ENCODE results near the gene TBXA2R. TPM values are rescaled to one million over a fixed set of nuclear protein-coding genes. Genes with fewer than 3 reads are reported as not detected.
"Not testable (repeated sequence)": the region's sequence is repeated elsewhere in the genome, so short reads cannot be mapped to it uniquely, and the experiment has no call there.

Gene TBXA2R
- total RNA-seq, 2 experiments from 2014 or later, result 0.31 to 0.36 TPM

DNA sequence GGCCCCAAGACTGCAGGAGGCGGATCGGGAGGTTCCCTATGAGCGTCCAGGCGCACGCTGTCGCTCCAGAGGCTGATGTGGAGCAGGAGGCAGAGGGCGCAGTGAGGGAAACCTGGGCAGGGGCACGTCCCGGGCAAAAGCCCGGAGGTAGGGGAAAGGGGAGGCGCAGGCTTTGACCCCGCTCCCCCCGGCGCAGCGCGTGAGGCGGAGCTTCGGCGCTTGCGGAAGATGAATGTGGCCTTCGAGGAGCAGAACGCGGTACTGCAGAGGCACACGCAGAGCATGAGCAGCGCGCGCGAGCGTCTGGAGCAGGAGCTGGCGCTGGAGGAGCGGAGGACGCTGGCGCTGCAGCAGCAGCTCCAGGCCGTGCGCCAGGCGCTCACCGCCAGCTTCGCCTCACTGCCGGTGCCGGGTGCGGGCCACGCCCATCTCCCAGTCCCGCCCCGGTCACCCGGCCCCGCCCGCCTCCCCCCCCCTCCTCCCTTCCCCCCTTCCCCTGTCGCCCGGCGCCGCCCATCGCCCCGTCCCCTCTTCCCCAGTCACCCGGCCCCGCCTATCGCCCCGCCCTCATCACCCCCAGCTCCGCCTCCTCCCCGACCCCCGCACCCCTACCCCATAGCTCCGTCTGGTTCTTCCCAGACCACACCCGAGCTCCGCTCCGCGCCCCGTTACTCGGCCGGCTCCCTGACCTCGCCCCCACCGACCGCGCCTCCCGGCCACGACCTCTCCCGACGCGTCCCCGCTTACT lies 29.8 kb downstream of the TBXA2R start:
- Mint-ChIP-seq H3K27ac (no peak overlapping the region), H3K4me1 (ENCODE audit: low read depth) (peaks cover 6% of the 10 kb centered on the region), H3K36me3 (peaks cover 13% of the 10 kb centered on the region), H3K4me3 (no peak overlapping the region), H3K9me3 (no peaks in the 10 kb centered on the region), H3K27me3 (no peaks in the 10 kb centered on the region)
- ChIA-PET POLR2A (interaction anchor here (0.8 kb wide), 1 partner anchor 9 kb away, joined by 3 read pairs; the partner anchor contains the start of gene GIPC3), CTCF (no interaction called here)
- DNase-seq, result no peak
- intact Hi-C loops (cut with micrococcal nuclease), result loop anchor here (10.0 kb wide), 1 partner anchor 488 kb away; the partner anchor contains the start of gene ZBTB7A

- intact Hi-C loops (cut with micrococcal nuclease), result loop anchor here (10.0 kb wide), 1 partner anchor 489 kb away; the partner anchor contains the start of gene ZBTB7A
These were observed 30.6 kb downstream of the TBXA2R start for GRCh38 chr19:3575949-3576673.

DNA sequence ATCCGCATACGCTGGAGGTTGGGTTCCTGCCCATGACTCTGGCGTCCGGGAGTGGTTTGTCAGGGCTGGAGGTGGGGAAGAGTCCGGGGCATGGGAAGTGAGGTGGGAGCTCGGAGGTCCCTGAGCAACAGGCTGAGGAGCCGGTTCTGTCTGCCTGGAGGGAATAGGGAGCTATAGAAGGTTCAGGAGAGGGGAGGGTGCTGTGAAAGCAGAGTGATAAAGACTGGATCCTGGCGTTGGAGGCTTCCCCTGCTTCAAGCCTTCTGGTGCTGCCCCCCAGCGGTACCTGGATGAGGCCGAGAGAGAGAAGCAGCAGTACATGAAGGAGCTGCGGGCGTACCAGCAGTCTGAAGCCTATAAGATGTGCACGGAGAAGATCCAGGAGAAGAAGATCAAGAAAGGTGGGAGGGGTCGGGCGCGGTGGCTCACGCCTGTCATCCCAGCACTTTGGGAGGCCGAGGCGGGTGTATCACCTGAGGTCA lies 31.4 kb downstream of the TBXA2R start:
- DNase-seq, result peak; percentile 42
- Mint-ChIP-seq H3K36me3 (peaks cover 13% of the 10 kb centered on the region), H3K9me3 (no peaks in the 10 kb centered on the region), H3K27ac (no peak overlapping the region), H3K27me3 (no peaks in the 10 kb centered on the region), H3K4me3 (no peak overlapping the region), H3K4me1 (ENCODE audit: low read depth) (peaks cover 10% of the 10 kb centered on the region)
- CTCF ChIA-PET, result interaction anchor here (1.0 to 1.5 kb wide), 3 partner anchors 18 to 29 kb away, joined by 3 to 4 read pairs (median 3); partner anchors contain the start of gene MFSD12
- intact Hi-C loops (cut with micrococcal nuclease), result loop anchor here (10.0 kb wide), 1 partner anchor 490 kb away; the partner anchor contains the start of gene ZBTB7A
- POLR2A ChIA-PET, result no interaction called here

More at GRCh38 chr19:3575949-3576673, 30.6 kb downstream of the TBXA2R start:
- peaks cover 13% of the 10 kb centered on the region for H3K36me3 Mint-ChIP-seq
- H3K4me3 Mint-ChIP-seq, result no peak overlapping the region
- H3K4me1 Mint-ChIP-seq (ENCODE audit: low read depth), result peaks cover 10% of the 10 kb centered on the region
- DNase-seq, result no peak
- ChIA-PET CTCF (interaction anchor here (1.0 to 1.5 kb wide), 3 partner anchors 19 to 30 kb away, joined by 3 to 4 read pairs (median 3); partner anchors contain the start of gene MFSD12), POLR2A (interaction anchor here (0.8 kb wide), 1 partner anchor 10 kb away, joined by 3 read pairs; the partner anchor contains the start of gene GIPC3)
- no peaks in the 10 kb centered on the region for H3K27me3 Mint-ChIP-seq
- no peak overlapping the region for H3K27ac Mint-ChIP-seq
- no peaks in the 10 kb centered on the region for H3K9me3 Mint-ChIP-seq

DNA sequence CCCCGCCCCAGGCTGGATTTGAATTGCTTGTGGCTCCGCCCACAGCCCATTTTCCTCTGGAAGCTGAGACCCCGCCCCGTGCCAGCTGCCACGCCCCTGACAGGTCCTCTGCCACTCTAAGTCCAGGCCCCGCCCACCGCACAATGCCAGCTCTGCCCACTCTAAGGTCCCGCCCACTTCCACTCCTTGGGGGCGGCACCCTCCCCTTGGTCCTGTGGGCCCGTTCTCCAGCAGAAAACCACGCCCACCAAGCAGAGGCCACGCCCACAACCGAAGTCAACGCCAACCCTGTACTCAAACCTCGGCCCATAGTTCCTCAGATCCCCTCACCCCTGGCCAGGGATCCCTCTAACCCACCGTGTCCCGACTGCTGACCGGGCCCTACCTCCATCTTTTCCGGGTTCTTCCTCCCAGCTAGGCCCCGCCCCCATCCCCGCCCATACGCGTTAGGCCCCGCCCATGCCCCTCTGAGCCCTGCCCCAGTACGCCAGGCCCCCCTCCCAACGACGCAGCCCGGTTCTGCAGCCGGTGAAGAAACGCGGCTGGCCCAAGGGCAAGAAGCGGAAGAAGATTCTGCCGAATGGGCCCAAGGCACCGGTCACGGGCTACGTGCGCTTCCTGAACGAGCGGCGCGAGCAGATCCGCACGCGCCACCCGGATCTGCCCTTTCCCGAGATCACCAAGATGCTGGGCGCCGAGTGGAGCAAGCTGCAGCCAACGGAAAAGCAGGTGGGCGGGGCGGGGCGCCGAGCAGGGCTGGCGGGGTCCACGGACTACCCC lies 32.6 kb downstream of the TBXA2R start:
- H3K4me3 Mint-ChIP-seq, result peak overlapping the region; percentile 76
- intact Hi-C loops (cut with micrococcal nuclease), result loop anchor here (2.0 to 10.0 kb wide), 2 partner anchors 67 to 491 kb away; partner anchors contain the start of genes FZR1 and ZBTB7A
- ChIA-PET CTCF (interaction anchor here (1.6 kb wide), 1 partner anchor 29 kb away, joined by 7 read pairs; no protein-coding TSS in a partner anchor), POLR2A (interaction anchor here (0.8 kb wide), 1 partner anchor 20 kb away, joined by 3 read pairs; no protein-coding TSS in a partner anchor)
- peaks cover 13% of the 10 kb centered on the region for H3K36me3 Mint-ChIP-seq
- peak; percentile 96 for DNase-seq
- peaks cover 10% of the 10 kb centered on the region for H3K4me1 Mint-ChIP-seq (ENCODE audit: low read depth)
- no peaks in the 10 kb centered on the region for H3K9me3 Mint-ChIP-seq
- no peaks in the 10 kb centered on the region for H3K27me3 Mint-ChIP-seq
- H3K27ac Mint-ChIP-seq, result peak overlapping the region; percentile 45

GRCh38 chr19:3573162-3573857 lies 33.4 kb downstream of the TBXA2R start:
- H3K36me3 Mint-ChIP-seq, result peaks cover 13% of the 10 kb centered on the region
- CTCF ChIA-PET, result interaction anchor here (1.6 kb wide), 1 partner anchor 28 kb away, joined by 7 read pairs; no protein-coding TSS in a partner anchor
- POLR2A ChIA-PET, result interaction anchor here (0.8 kb wide), 1 partner anchor 19 kb away, joined by 3 read pairs; no protein-coding TSS in a partner anchor
- intact Hi-C loops (cut with micrococcal nuclease), result loop anchor here (2.0 to 10.0 kb wide), 2 partner anchors 67 to 491 kb away; partner anchors contain the start of genes FZR1 and ZBTB7A
- no peaks in the 10 kb centered on the region for H3K9me3 Mint-ChIP-seq
- H3K4me1 Mint-ChIP-seq (ENCODE audit: low read depth), result peaks cover 10% of the 10 kb centered on the region
- H3K4me3 Mint-ChIP-seq, result peak overlapping the region; percentile 76
- H3K27me3 Mint-ChIP-seq, result no peaks in the 10 kb centered on the region
- no peak for DNase-seq
- H3K27ac Mint-ChIP-seq, result no peak overlapping the region

- ChIA-PET CTCF (interaction anchor here (1.6 kb wide), 1 partner anchor 28 kb away, joined by 7 read pairs; no protein-coding TSS in a partner anchor), POLR2A (no interaction called here)
- no peak for DNase-seq
- no peaks in the 10 kb centered on the region for H3K9me3 Mint-ChIP-seq
- H3K27ac Mint-ChIP-seq, result peak within 1 kb of the TSS; percentile 45
- H3K4me3 Mint-ChIP-seq, result peak within 1 kb of the TSS; percentile 76
- peaks cover 13% of the 10 kb centered on the region for H3K36me3 Mint-ChIP-seq
- H3K4me1 Mint-ChIP-seq (ENCODE audit: low read depth), result peaks cover 10% of the 10 kb centered on the region
- H3K27me3 Mint-ChIP-seq, result no peaks in the 10 kb centered on the region
- intact Hi-C loops (cut with micrococcal nuclease), result loop anchor here (1.0 to 10.0 kb wide), 3 partner anchors 16 to 492 kb away; partner anchors contain the start of genes FZR1, MFSD12 and ZBTB7A
These were observed 33.9 kb downstream of the TBXA2R start, which contains the start of gene HMG20B for GRCh38 chr19:3572855-3573161. Gene HMG20B, plus strand, starts transcription at chr19:3572944. Its CDS starts 366 bp downstream, at chr19:3573310.

DNA sequence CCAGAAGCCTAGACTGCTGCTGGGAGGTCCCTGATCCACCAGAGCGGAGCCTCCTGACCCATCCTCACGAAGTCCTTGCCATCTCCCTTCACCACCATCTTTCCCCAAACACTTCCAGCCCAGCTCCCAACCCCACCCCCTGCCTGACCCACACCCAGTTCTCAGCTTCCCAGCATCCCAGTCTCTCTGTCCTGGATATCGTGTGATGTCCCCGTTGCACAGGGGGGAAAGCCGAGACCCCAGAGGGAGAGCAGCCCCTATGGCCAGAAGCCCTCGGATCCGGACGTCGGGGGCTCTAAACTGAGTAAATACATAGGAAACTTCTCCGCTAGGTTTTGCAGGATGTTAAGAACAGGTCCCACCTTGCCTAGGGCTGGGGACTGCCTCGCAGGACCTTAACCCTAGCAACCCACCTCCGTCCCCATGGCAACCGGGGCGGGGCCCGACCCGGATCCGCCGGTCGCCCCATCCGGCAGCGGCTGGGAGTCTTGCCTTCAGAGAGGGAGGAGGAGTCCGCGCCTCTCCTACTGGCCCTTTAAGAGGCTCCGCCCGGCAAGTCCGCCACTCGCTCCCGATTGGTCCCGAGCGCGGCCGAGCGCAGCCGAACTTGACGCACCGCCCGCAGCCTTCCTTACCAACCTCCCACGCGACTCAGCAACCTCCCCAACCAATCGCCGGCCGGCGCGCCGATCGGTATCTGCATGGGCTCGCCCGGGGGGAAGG lies 34.4 kb downstream of the TBXA2R start:
- Mint-ChIP-seq H3K36me3 (peaks cover 13% of the 10 kb centered on the region), H3K4me3 (peak overlapping the region; percentile 66), H3K27ac (peak overlapping the region; percentile 42), H3K4me1 (ENCODE audit: low read depth) (peaks cover 10% of the 10 kb centered on the region), H3K9me3 (no peaks in the 10 kb centered on the region), H3K27me3 (no peaks in the 10 kb centered on the region)
- ChIA-PET CTCF (interaction anchor here (0.6 kb wide), 1 partner anchor 16 kb away, joined by 5 read pairs; no protein-coding TSS in a partner anchor), POLR2A (no interaction called here)
- DNase-seq, result peak; percentile 100
- intact Hi-C loops (cut with micrococcal nuclease), result loop anchor here (1.0 to 10.0 kb wide), 3 partner anchors 15 to 493 kb away; partner anchors contain the start of genes FZR1, MFSD12 and ZBTB7A

DNA sequence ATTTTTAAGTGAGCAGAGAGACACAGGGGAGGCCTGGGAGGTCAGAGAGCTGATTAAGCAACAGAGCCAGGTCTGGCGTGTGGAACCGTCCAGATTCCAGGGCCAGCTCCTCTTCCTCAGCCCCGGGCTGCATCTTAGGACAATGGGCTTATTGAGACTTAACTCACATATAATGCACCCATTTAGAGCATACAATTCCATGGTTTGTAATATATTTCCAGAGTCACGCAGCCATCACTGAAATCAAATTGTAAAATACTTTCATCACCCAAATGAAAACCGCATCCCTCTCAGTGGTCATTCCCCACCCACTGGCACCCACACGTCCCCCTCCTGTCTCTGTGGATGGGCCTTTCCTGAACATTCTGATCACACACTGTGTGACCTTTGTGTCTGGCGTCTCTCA lies 36.1 kb downstream of the TBXA2R start:
- CTCF ChIA-PET, result interaction anchor here (1.5 kb wide), 1 partner anchor 26 kb away, joined by 4 read pairs; no protein-coding TSS in a partner anchor
- no peak overlapping the region for H3K4me3 Mint-ChIP-seq

DNA sequence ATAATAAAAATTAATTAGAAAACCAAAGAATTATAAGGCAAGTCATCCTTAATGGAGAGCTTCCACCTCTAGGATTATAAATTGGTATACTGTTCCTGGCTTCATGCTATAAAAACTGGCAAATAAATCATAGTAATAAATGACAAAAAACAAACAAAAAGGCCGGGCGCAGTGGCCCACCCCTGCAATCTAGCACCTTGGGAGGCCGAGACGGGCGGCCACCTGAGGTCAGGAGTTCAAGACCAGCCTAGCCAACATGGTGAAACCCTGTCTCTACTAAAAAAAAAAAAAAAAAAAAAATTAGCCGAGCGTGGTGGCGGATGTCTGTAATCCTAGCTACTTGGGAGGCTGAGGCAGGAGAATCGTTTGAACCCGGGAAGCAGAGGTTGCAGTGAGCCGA lies 36.6 kb downstream of the TBXA2R start:
- H3K27ac Mint-ChIP-seq, POLR2A ChIA-PET, DNase-seq, H3K9me3 Mint-ChIP-seq, H3K4me3 Mint-ChIP-seq, H3K36me3 Mint-ChIP-seq, H3K27me3 Mint-ChIP-seq: not testable (repeated sequence)
- CTCF ChIA-PET, result interaction anchor here (1.5 kb wide), 1 partner anchor 25 kb away, joined by 4 read pairs; no protein-coding TSS in a partner anchor
- H3K4me1 Mint-ChIP-seq (ENCODE audit: low read depth), result peaks cover 10% of the 10 kb centered on the region
- intact Hi-C loops (cut with micrococcal nuclease), result loop anchor here (10.0 kb wide), 1 partner anchor 495 kb away; the partner anchor contains the start of gene ZBTB7A

More for the DNA sequence above, 36.1 kb downstream of the TBXA2R start:
- peaks cover 10% of the 10 kb centered on the region for H3K36me3 Mint-ChIP-seq
- peaks cover 10% of the 10 kb centered on the region for H3K4me1 Mint-ChIP-seq (ENCODE audit: low read depth)
- DNase-seq, result no peak
- no peak overlapping the region for H3K27ac Mint-ChIP-seq
- no peaks in the 10 kb centered on the region for H3K27me3 Mint-ChIP-seq
- intact Hi-C loops (cut with micrococcal nuclease), result loop anchor here (10.0 kb wide), 1 partner anchor 494 kb away; the partner anchor contains the start of gene ZBTB7A
- POLR2A ChIA-PET, result no interaction called here
- H3K9me3 Mint-ChIP-seq, result no peaks in the 10 kb centered on the region

DNA sequence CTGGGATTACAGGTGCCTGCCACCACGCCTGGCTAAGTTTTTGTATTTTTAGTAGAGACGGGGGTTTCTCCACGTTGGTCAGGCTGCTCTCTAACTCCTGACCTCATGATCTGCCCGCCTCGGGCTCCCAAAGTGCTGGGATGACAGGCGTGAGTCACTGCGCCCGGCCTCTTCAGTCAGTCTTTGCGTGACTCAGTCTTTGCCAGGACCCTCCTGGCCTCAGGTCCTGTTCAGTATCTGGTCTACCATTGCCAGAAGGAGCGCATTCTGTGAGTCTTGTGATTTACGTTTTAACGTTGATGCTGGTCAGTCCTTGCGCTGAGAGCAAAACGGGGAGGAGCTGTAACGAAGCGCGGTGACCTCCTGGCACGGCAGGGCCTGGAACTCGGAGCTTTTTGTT lies 41.5 kb downstream of the TBXA2R start:
- ChIA-PET CTCF (interaction anchor here (0.6 to 1.3 kb wide), 2 partner anchors 20 to 136 kb away, joined by 3 read pairs; no protein-coding TSS in a partner anchor), POLR2A (no interaction called here)
- Mint-ChIP-seq H3K4me1 (ENCODE audit: low read depth) (no peaks in the 10 kb centered on the region), H3K27me3 (no peaks in the 10 kb centered on the region), H3K27ac (no peak overlapping the region), H3K36me3 (no peaks in the 10 kb centered on the region), H3K9me3 (no peaks in the 10 kb centered on the region), H3K4me3 (no peak overlapping the region)
- no peak for DNase-seq
- intact Hi-C loops (cut with micrococcal nuclease), result no loop called here

All from activated CD4-positive, alpha-beta memory T cell treated with anti-CD3 and anti-CD28 coated beads for 36 hours (primary cell).